PFSK-1 (cell line): ENCODE measurements around the gene MRPL58.

Experiments used
- POLR2AphosphoS5 ChIP-seq: IDR thresholded peaks from 2 replicates; pipeline ENCODE4 v1.6.1; 2012; ENCODE audit warnings: low read depth, mild to moderate bottlenecking, control low read depth, low read length, moderate library complexity
- TAF1 ChIP-seq: IDR thresholded peaks from 2 replicates; pipeline ENCODE4 v1.6.1; 2012; ENCODE audit warnings: low read length, control low read depth, borderline replicate concordance; ENCODE audit not compliant: insufficient read depth
- TF ChIP-seq, protein P1 (sequence below), 2 experiments: IDR thresholded peaks; 2 replicates each; pipeline versions ENCODE4 v1.6.1 to v1.8.0; 2011 to 2012; ENCODE audit warnings: low read depth in 2 of 2, low read length in 2 of 2, control low read depth in 1 of 2, inconsistent platforms in 1 of 2, mild to moderate bottlenecking in 1 of 2, moderate library complexity in 1 of 2; ENCODE audit not compliant: insufficient read depth in 1 of 2

DNA sequence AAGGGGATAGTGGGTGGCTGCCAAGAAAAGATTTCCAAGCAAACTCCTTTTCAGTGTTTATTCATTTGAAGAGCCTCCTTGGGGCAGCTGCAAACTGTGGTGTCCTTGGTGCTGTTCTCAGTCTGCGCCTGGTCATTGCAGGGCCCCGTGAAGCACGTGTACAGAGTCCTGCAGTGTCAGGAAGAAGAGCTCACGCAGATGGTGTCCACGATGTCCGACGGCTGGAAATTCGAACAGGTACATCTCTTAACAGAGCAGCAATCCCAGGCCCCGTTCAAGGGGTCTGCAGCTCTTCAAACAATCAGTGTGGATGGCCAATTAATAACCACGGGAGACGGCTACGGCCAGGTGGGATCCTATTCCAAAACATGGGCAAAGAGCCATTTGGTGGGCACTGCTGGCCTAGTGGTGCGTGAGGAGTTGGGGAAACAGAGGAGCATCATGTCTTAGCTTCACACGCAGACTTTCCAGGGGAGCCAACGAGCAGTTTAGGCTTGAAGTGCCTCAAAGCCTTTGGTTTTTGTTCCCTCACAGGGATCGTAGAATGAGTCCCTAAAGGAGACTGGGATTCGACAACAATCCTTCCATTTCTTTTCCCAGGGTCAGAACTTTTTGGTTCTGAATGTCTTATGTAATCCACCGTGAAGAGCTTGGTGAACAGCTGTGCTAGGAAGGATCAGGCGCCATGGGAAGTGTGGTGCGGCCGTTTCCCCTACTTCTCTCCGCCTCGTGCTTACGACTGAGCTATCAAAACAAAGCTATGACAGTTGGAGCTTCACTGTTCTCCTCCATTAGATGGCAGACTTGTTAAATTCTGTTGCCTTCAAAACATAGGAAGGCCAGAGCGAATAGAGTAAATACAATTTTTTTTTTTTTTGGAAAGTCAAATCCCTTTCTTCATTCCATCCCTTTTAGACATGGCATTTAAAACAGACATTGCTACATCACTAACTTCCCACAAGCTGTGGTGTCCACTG lies 47.2 kb downstream of the MRPL58 start:
- TF ChIP-seq POLR2AphosphoS5, result no peak
- TF ChIP-seq, protein P1, sequence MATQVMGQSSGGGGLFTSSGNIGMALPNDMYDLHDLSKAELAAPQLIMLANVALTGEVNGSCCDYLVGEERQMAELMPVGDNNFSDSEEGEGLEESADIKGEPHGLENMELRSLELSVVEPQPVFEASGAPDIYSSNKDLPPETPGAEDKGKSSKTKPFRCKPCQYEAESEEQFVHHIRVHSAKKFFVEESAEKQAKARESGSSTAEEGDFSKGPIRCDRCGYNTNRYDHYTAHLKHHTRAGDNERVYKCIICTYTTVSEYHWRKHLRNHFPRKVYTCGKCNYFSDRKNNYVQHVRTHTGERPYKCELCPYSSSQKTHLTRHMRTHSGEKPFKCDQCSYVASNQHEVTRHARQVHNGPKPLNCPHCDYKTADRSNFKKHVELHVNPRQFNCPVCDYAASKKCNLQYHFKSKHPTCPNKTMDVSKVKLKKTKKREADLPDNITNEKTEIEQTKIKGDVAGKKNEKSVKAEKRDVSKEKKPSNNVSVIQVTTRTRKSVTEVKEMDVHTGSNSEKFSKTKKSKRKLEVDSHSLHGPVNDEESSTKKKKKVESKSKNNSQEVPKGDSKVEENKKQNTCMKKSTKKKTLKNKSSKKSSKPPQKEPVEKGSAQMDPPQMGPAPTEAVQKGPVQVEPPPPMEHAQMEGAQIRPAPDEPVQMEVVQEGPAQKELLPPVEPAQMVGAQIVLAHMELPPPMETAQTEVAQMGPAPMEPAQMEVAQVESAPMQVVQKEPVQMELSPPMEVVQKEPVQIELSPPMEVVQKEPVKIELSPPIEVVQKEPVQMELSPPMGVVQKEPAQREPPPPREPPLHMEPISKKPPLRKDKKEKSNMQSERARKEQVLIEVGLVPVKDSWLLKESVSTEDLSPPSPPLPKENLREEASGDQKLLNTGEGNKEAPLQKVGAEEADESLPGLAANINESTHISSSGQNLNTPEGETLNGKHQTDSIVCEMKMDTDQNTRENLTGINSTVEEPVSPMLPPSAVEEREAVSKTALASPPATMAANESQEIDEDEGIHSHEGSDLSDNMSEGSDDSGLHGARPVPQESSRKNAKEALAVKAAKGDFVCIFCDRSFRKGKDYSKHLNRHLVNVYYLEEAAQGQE (IDR thresholded peaks at IDR 0.05; ENCODE audit: insufficient read depth in 1 of 2, low read depth in 2 of 2, low read length in 2 of 2), result no peak
- no peak for TF ChIP-seq TAF1
